ENCODE results near the gene NOL9. TPM values are rescaled to one million over a fixed set of nuclear protein-coding genes. Genes with fewer than 3 reads are reported as not detected.
A peak's percentile ranks its signal among the peaks of the same experiment; 100 is the strongest.

The NOL9 gene
- total and polyA plus RNA-seq, 4 donors: 1.9 to 27.0 (median 16.2) TPM

GRCh38 chr1:6491081-6491449, 63.2 kb downstream of the NOL9 start:
- H3K27ac ChIP-seq (ENCODE audit: low read depth in 1 of 2, low read length in 2 of 2): no peak overlapping the region
- 62 to 74% methylated on average over 6 of the region's 6 CpGs for WGBS, 2 donors
- no peaks in the 10 kb centered on the region for H3K27me3 ChIP-seq (ENCODE audit: control insufficient read depth in 1 of 2, insufficient read depth in 2 of 2, low read length in 1 of 2)
- no peak for ATAC-seq (ENCODE audit: low FRiP score)
- H3K9me3 ChIP-seq (ENCODE audit: control insufficient read depth, low read length): no peaks in the 10 kb centered on the region
- DNase-seq: no peak
- no peaks in the 10 kb centered on the region for H3K4me1 ChIP-seq (ENCODE audit: control insufficient read depth in 1 of 2, insufficient read depth in 2 of 2, low read length in 2 of 2)
- no peaks in the 10 kb centered on the region for H3K36me3 ChIP-seq (ENCODE audit: control insufficient read depth in 1 of 2, insufficient read depth in 2 of 2, low read length in 1 of 2)
- intact Hi-C loops (cut with DNase I): loop anchor here in 1 of 2 donors (2.0 kb wide), 1 partner anchor 64 kb away; the partner anchor contains the start of genes NOL9 and TAS1R1
- peak overlapping the region in 1 of 2 donors; percentile 62 for H3K4me3 ChIP-seq (ENCODE audit: low read length in 2 of 2)

- intact Hi-C loops (cut with DNase I): loop anchor here in 1 of 2 donors (2.0 kb wide), 1 partner anchor 64 kb away; the partner anchor contains the start of genes NOL9 and TAS1R1
Measured at GRCh38 chr1:6490181-6491080, 63.9 kb downstream of the NOL9 start.

GRCh38 chr1:6489799-6490180, 64.5 kb downstream of the NOL9 start:
- H3K4me3 ChIP-seq (ENCODE audit: low read length in 2 of 2): peak overlapping the region; percentile 62
- H3K9me3 ChIP-seq (ENCODE audit: control insufficient read depth, low read length): no peaks in the 10 kb centered on the region
- DNase-seq (peak; percentile 75 to 91), ATAC-seq (ENCODE audit: low FRiP score) (peak; percentile 74)
- intact Hi-C loops (cut with DNase I): loop anchor here (2.0 to 5.0 kb wide), 4 partner anchors 33 to 158 kb away; partner anchors contain the start of genes NOL9 (in 1 of the 2) and TAS1R1 (in 1 of the 2)
- no peaks in the 10 kb centered on the region for H3K27me3 ChIP-seq (ENCODE audit: control insufficient read depth in 1 of 2, insufficient read depth in 2 of 2, low read length in 1 of 2)
- no peaks in the 10 kb centered on the region for H3K4me1 ChIP-seq (ENCODE audit: control insufficient read depth in 1 of 2, insufficient read depth in 2 of 2, low read length in 2 of 2)
- no peak overlapping the region for H3K27ac ChIP-seq (ENCODE audit: low read depth in 1 of 2, low read length in 2 of 2)
- no peaks in the 10 kb centered on the region for H3K36me3 ChIP-seq (ENCODE audit: control insufficient read depth in 1 of 2, insufficient read depth in 2 of 2, low read length in 1 of 2)
- 14 to 15% methylated on average over 21 of the region's 21 CpGs for WGBS, 2 donors

More at GRCh38 chr1:6490181-6491080, 63.9 kb downstream of the NOL9 start:
- H3K36me3 ChIP-seq (ENCODE audit: control insufficient read depth in 1 of 2, insufficient read depth in 2 of 2, low read length in 1 of 2): no peaks in the 10 kb centered on the region
- DNase-seq (peak in 1 of 2 donors; percentile 88), ATAC-seq (ENCODE audit: low FRiP score) (peak; percentile 59)
- no peaks in the 10 kb centered on the region for H3K27me3 ChIP-seq (ENCODE audit: control insufficient read depth in 1 of 2, insufficient read depth in 2 of 2, low read length in 1 of 2)
- no peak overlapping the region for H3K27ac ChIP-seq (ENCODE audit: low read depth in 1 of 2, low read length in 2 of 2)
- no peaks in the 10 kb centered on the region for H3K9me3 ChIP-seq (ENCODE audit: control insufficient read depth, low read length)
- no peaks in the 10 kb centered on the region for H3K4me1 ChIP-seq (ENCODE audit: control insufficient read depth in 1 of 2, insufficient read depth in 2 of 2, low read length in 2 of 2)
- WGBS, 2 donors: 2% methylated on average over 67 to 70 of the region's 70 CpGs
- peak overlapping the region; percentile 62 for H3K4me3 ChIP-seq (ENCODE audit: low read length in 2 of 2)

- Histone ChIP-seq H3K27me3 (ENCODE audit: control insufficient read depth in 1 of 2, insufficient read depth in 2 of 2, low read length in 1 of 2) (no peaks in the 10 kb centered on the region), H3K9me3 (ENCODE audit: control insufficient read depth, low read length) (no peaks in the 10 kb centered on the region), H3K4me3 (ENCODE audit: low read length in 2 of 2) (no peak overlapping the region), H3K27ac (ENCODE audit: low read depth in 1 of 2, low read length in 2 of 2) (no peak overlapping the region), H3K4me1 (ENCODE audit: control insufficient read depth in 1 of 2, insufficient read depth in 2 of 2, low read length in 2 of 2) (no peaks in the 10 kb centered on the region), H3K36me3 (ENCODE audit: control insufficient read depth in 1 of 2, insufficient read depth in 2 of 2, low read length in 1 of 2) (no peaks in the 10 kb centered on the region)
- DNase-seq (no peak), ATAC-seq (ENCODE audit: low FRiP score) (no peak)
- intact Hi-C loops (cut with DNase I): loop anchor here (2.0 to 5.0 kb wide), 3 partner anchors 33 to 158 kb away; no protein-coding TSS in a partner anchor
- 84 to 88% methylated on average over 9 of the region's 9 CpGs for WGBS, 2 donors
Measured at GRCh38 chr1:6489383-6489765, 64.9 kb downstream of the NOL9 start.

GRCh38 chr1:6488602-6489382, 65.5 kb downstream of the NOL9 start:
- no peaks in the 10 kb centered on the region for H3K4me1 ChIP-seq (ENCODE audit: control insufficient read depth in 1 of 2, insufficient read depth in 2 of 2, low read length in 2 of 2)

GRCh38 chr1:6487804-6488484, 66.4 kb downstream of the NOL9 start:
- Histone ChIP-seq H3K27ac (ENCODE audit: low read depth in 1 of 2, low read length in 2 of 2) (no peak overlapping the region), H3K4me1 (ENCODE audit: control insufficient read depth in 1 of 2, insufficient read depth in 2 of 2, low read length in 2 of 2) (no peaks in the 10 kb centered on the region), H3K36me3 (ENCODE audit: control insufficient read depth in 1 of 2, insufficient read depth in 2 of 2, low read length in 1 of 2) (no peaks in the 10 kb centered on the region), H3K9me3 (ENCODE audit: control insufficient read depth, low read length) (no peaks in the 10 kb centered on the region), H3K4me3 (ENCODE audit: low read length in 2 of 2) (no peak overlapping the region), H3K27me3 (ENCODE audit: control insufficient read depth in 1 of 2, insufficient read depth in 2 of 2, low read length in 1 of 2) (no peaks in the 10 kb centered on the region)
- no peak for DNase-seq
- WGBS, 2 donors: 89 to 94% methylated on average over 14 of the region's 14 CpGs
- intact Hi-C loops (cut with DNase I): loop anchor here (2.0 to 5.0 kb wide), 3 partner anchors 34 to 159 kb away; no protein-coding TSS in a partner anchor
- no peak for ATAC-seq (ENCODE audit: low FRiP score)

More at GRCh38 chr1:6488602-6489382, 65.5 kb downstream of the NOL9 start:
- Histone ChIP-seq H3K27me3 (ENCODE audit: control insufficient read depth in 1 of 2, insufficient read depth in 2 of 2, low read length in 1 of 2) (no peaks in the 10 kb centered on the region), H3K36me3 (ENCODE audit: control insufficient read depth in 1 of 2, insufficient read depth in 2 of 2, low read length in 1 of 2) (no peaks in the 10 kb centered on the region), H3K27ac (ENCODE audit: low read depth in 1 of 2, low read length in 2 of 2) (no peak overlapping the region), H3K9me3 (ENCODE audit: control insufficient read depth, low read length) (no peaks in the 10 kb centered on the region), H3K4me3 (ENCODE audit: low read length in 2 of 2) (no peak overlapping the region)
- ATAC-seq (ENCODE audit: low FRiP score) (no peak), DNase-seq (no peak)
- intact Hi-C loops (cut with DNase I): loop anchor here (2.0 to 5.0 kb wide), 3 partner anchors 34 to 159 kb away; no protein-coding TSS in a partner anchor
- WGBS, 2 donors: 71 to 73% methylated on average over 12 to 13 of the region's 13 CpGs

- no peaks in the 10 kb centered on the region for H3K27me3 ChIP-seq (ENCODE audit: control insufficient read depth in 1 of 2, insufficient read depth in 2 of 2, low read length in 1 of 2)
- no peaks in the 10 kb centered on the region for H3K4me1 ChIP-seq (ENCODE audit: control insufficient read depth in 1 of 2, insufficient read depth in 2 of 2, low read length in 2 of 2)
- no peaks in the 10 kb centered on the region for H3K9me3 ChIP-seq (ENCODE audit: control insufficient read depth, low read length)
- peak; percentile 69 for ATAC-seq (ENCODE audit: low FRiP score)
- peak; percentile 90 to 95 for DNase-seq
- no peak overlapping the region for H3K27ac ChIP-seq (ENCODE audit: low read depth in 1 of 2, low read length in 2 of 2)
- intact Hi-C loops (cut with DNase I): loop anchor here (5.0 kb wide), 2 partner anchors 36 to 161 kb away; no protein-coding TSS in a partner anchor
- WGBS, 2 donors: 7 to 8% methylated on average over 15 of the region's 15 CpGs
- no peaks in the 10 kb centered on the region for H3K36me3 ChIP-seq (ENCODE audit: control insufficient read depth in 1 of 2, insufficient read depth in 2 of 2, low read length in 1 of 2)
- no peak overlapping the region for H3K4me3 ChIP-seq (ENCODE audit: low read length in 2 of 2)
Measured at GRCh38 chr1:6486433-6487011, 67.8 kb downstream of the NOL9 start.

Data from aorta (tissue), 5 donors.